Measurements from ENCODE around the gene NEK11. TPM values are rescaled to one million over a fixed set of nuclear protein-coding genes. Genes with fewer than 3 reads are reported as not detected.

The NEK11 gene
- total RNA-seq, 1 experiment from 2014 or later: 9.5 TPM

GRCh38 chr3:131390331-131390730, 363.7 kb downstream of the NEK11 start:
- no peaks in the 10 kb centered on the region for H3K36me3 ChIP-seq (ENCODE audit: control insufficient read depth, insufficient read depth, low read length)
- in situ Hi-C loops (cut with HindIII; ENCODE audit: low pct_unique_long_range_greater_than_20kb, low sequenced_read_pairs): no loop called here
- no peak overlapping the region for H3K4me3 ChIP-seq (ENCODE audit: low read depth in 2 of 2, low read length in 2 of 2)
- H3K4me1 ChIP-seq (ENCODE audit: control insufficient read depth, insufficient read depth, low read length): no peaks in the 10 kb centered on the region
- H3K9me3 ChIP-seq (ENCODE audit: control insufficient read depth, insufficient read depth, low read depth, low read length): no peaks in the 10 kb centered on the region
- POLR2A ChIA-PET: no interaction called here
- H3K27ac ChIP-seq (ENCODE audit: low read length): no peak overlapping the region
- BruUV-seq (replicated peaks): no TSS peak
- no peaks in the 10 kb centered on the region for H3K27me3 ChIP-seq (ENCODE audit: control insufficient read depth, insufficient read depth, low read length)
- ATAC-seq: no peak
- CTCF ChIA-PET: no interaction called here
- TF ChIP-seq SIN3A (IDR thresholded peaks at IDR 0.05; ENCODE audit: borderline replicate concordance, insufficient read depth, low read depth, low read length) (no peak), POLR2AphosphoS5 (IDR thresholded peaks at IDR 0.05; ENCODE audit: low read depth, low read length) (no peak), CTCF (IDR thresholded peaks at IDR 0.05) (no peak), TCF7L2 (IDR thresholded peaks at IDR 0.05; ENCODE audit: low read depth, low read length) (no peak), REST (IDR thresholded peaks at IDR 0.05; ENCODE audit: insufficient read depth in 1 of 2, low read depth in 2 of 2, low read length in 1 of 2) (no peak)
- DNase-seq (ENCODE audit: low read depth, low spot score): no peak
- intact Hi-C loops (cut with micrococcal nuclease; ENCODE audit: unreplicated experiment): no loop called here

DNA sequence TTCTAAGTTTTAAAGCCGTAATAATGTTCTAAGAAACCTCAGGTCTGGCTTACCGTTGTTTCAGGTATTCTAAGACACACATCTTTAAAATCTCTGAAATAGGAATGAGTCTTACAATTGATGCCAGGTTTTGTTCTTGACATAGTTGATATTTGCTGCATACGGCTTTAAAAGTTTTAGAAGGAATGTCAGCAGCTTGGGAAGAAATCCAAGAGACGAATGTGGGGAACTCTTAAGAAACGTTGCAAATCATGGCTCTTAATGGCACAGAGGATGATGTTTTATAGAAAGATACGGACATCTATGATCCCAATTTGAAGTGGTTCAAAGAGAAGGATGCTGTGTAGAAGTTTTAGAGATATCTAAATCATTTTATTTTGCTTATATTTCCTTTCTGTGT, 366.4 kb downstream of the NEK11 start:
- Histone ChIP-seq H3K4me3 (ENCODE audit: low read depth in 2 of 2, low read length in 2 of 2) (no peak overlapping the region), H3K4me1 (ENCODE audit: control insufficient read depth, insufficient read depth, low read length) (no peaks in the 10 kb centered on the region), H3K27me3 (ENCODE audit: control insufficient read depth, insufficient read depth, low read length) (no peaks in the 10 kb centered on the region), H3K27ac (ENCODE audit: low read length) (no peak overlapping the region), H3K36me3 (ENCODE audit: control insufficient read depth, insufficient read depth, low read length) (no peaks in the 10 kb centered on the region), H3K9me3 (ENCODE audit: control insufficient read depth, insufficient read depth, low read depth, low read length) (no peaks in the 10 kb centered on the region)
- intact Hi-C loops (cut with micrococcal nuclease; ENCODE audit: unreplicated experiment) (no loop called here), in situ Hi-C loops (cut with HindIII; ENCODE audit: low pct_unique_long_range_greater_than_20kb, low sequenced_read_pairs) (no loop called here)
- ATAC-seq (no peak), DNase-seq (ENCODE audit: low read depth, low spot score) (no peak)
- ChIA-PET CTCF (no interaction called here), POLR2A (no interaction called here)
- BruUV-seq (replicated peaks): no TSS peak
- TF ChIP-seq POLR2AphosphoS5 (IDR thresholded peaks at IDR 0.05; ENCODE audit: low read depth, low read length): no peak
- TF ChIP-seq REST (IDR thresholded peaks at IDR 0.05; ENCODE audit: insufficient read depth in 1 of 2, low read depth in 2 of 2, low read length in 1 of 2): no peak
- no peak for TF ChIP-seq TCF7L2 (IDR thresholded peaks at IDR 0.05; ENCODE audit: low read depth, low read length)
- no peak for TF ChIP-seq SIN3A (IDR thresholded peaks at IDR 0.05; ENCODE audit: borderline replicate concordance, insufficient read depth, low read depth, low read length)
- TF ChIP-seq CTCF (IDR thresholded peaks at IDR 0.05): no peak

Measured in Panc1 (cell line).